ENCODE data around the gene FSTL4. TPM values are rescaled to one million over a fixed set of nuclear protein-coding genes. Genes with fewer than 3 reads are reported as not detected.

Gene FSTL4
- total and polyA plus RNA-seq, 4 donors: 0.02 to 0.18 TPM; not detected in 2

- Histone ChIP-seq H3K27ac (ENCODE audit: low read depth in 1 of 2, low read length in 2 of 2) (no peak overlapping the region), H3K4me1 (ENCODE audit: control insufficient read depth in 4 of 4, insufficient read depth in 4 of 4, low read length in 3 of 4) (no peaks in the 10 kb centered on the region), H3K36me3 (ENCODE audit: control insufficient read depth in 4 of 4, insufficient read depth in 3 of 4, low read depth in 1 of 4, low read length in 3 of 4) (no peaks in the 10 kb centered on the region), H3K27me3 (ENCODE audit: control insufficient read depth in 4 of 4, insufficient read depth in 4 of 4, low read length in 3 of 4) (no peaks in the 10 kb centered on the region), H3K4me3 (ENCODE audit: low read depth in 1 of 3, low read length in 3 of 3) (no peak overlapping the region), H3K9ac (ENCODE audit: low read depth in 1 of 2, low read length in 2 of 2) (no peak overlapping the region), H3K9me3 (ENCODE audit: control insufficient read depth in 4 of 4, low read length in 3 of 4) (no peaks in the 10 kb centered on the region)
- TF ChIP-seq RXRA (IDR thresholded peaks at IDR 0.05): no peak
- no peak for TF ChIP-seq RAD21 (IDR thresholded peaks at IDR 0.05)
- TF ChIP-seq CTCF (IDR thresholded peaks at IDR 0.05; ENCODE audit: low read depth, low read length, missing input control): no peak
- TF ChIP-seq ZBTB33 (IDR thresholded peaks at IDR 0.05): no peak
- TF ChIP-seq ATF3 (IDR thresholded peaks at IDR 0.05): no peak
- no peak for TF ChIP-seq FOXA1 (IDR thresholded peaks at IDR 0.05)
- no peak for TF ChIP-seq HNF4A (conservative IDR thresholded peaks at IDR 0.05)
- no peak for TF ChIP-seq EGR1 (IDR thresholded peaks at IDR 0.05; ENCODE audit: low read depth in 2 of 2)
- 95% methylated on average over 4 of the region's 4 CpGs for WGBS
- no peak for DNase-seq (ENCODE audit: low spot score)
These were observed 370.0 kb downstream of the FSTL4 start for GRCh38 chr5:133242221-133242835.

GRCh38 chr5:133241179-133242092, 370.9 kb downstream of the FSTL4 start:
- H3K27me3 ChIP-seq (ENCODE audit: control insufficient read depth in 4 of 4, insufficient read depth in 4 of 4, low read length in 3 of 4): no peaks in the 10 kb centered on the region
- no peak overlapping the region for H3K4me3 ChIP-seq (ENCODE audit: low read depth in 1 of 3, low read length in 3 of 3)
- no peaks in the 10 kb centered on the region for H3K4me1 ChIP-seq (ENCODE audit: control insufficient read depth in 4 of 4, insufficient read depth in 4 of 4, low read length in 3 of 4)
- H3K36me3 ChIP-seq (ENCODE audit: control insufficient read depth in 4 of 4, insufficient read depth in 3 of 4, low read depth in 1 of 4, low read length in 3 of 4): no peaks in the 10 kb centered on the region
- no peak for DNase-seq (ENCODE audit: low spot score)
- no peak overlapping the region for H3K9ac ChIP-seq (ENCODE audit: low read depth in 1 of 2, low read length in 2 of 2)
- no peaks in the 10 kb centered on the region for H3K9me3 ChIP-seq (ENCODE audit: control insufficient read depth in 4 of 4, low read length in 3 of 4)
- peak overlapping the region in 1 of 2 donors; percentile 37 for H3K27ac ChIP-seq (ENCODE audit: low read depth in 1 of 2, low read length in 2 of 2)
- WGBS: 87% methylated on average over 8 of the region's 8 CpGs
- TF ChIP-seq YY1 (IDR thresholded peaks at IDR 0.05) (no peak), JUND (IDR thresholded peaks at IDR 0.05) (no peak), NR2F2 (IDR thresholded peaks at IDR 0.05) (no peak), SP1 (IDR thresholded peaks at IDR 0.05) (no peak), ATF3 (IDR thresholded peaks at IDR 0.05) (no peak), EGR1 (IDR thresholded peaks at IDR 0.05; ENCODE audit: low read depth in 2 of 2) (no peak), CTCF (IDR thresholded peaks at IDR 0.05; ENCODE audit: low read depth, low read length, missing input control) (no peak), HNF4A (conservative IDR thresholded peaks at IDR 0.05) (no peak), ZBTB33 (IDR thresholded peaks at IDR 0.05) (no peak), FOXA1 (IDR thresholded peaks at IDR 0.05) (no peak), REST (IDR thresholded peaks at IDR 0.05) (no peak), GABPA (IDR thresholded peaks at IDR 0.05 in 1 of 2, conservative IDR thresholded peaks at IDR 0.05 in 1 of 2) (no peak), FOXA2 (IDR thresholded peaks at IDR 0.05) (no peak), HNF4G (IDR thresholded peaks at IDR 0.05) (no peak)

Measured in liver (tissue), 9 donors.